NCI-H774 (cell line): ENCODE measurements around the gene RAMP2.
A peak's percentile ranks its signal among the peaks of the same experiment; 100 is the strongest.
"Not testable (repeated sequence)": the region's sequence is repeated elsewhere in the genome, so short reads cannot be mapped to it uniquely, and the experiment has no call there.

Source experiments
- DNase-seq: peaks from one replicate; lab custom pipeline; 2025; lab: John Stamatoyannopoulos, UW

RAMP2 gene

GRCh38 chr17:42760652-42761581 is at the start of gene RAMP2:
Gene RAMP2, plus strand, starts transcription at chr17:42761227. Its CDS starts 35 bp downstream, at chr17:42761262.
- DNase-seq = peak; percentile 10

GRCh38 chr17:42720996-42721583 is 39.9 kb upstream of the RAMP2 start:
- DNase-seq = peak; percentile 77

- no peak for DNase-seq
Observed at GRCh38 chr17:42723636-42724035, 37.4 kb upstream of the RAMP2 start.

- no peak for DNase-seq
Observed at GRCh38 chr17:42725143-42725542, 35.9 kb upstream of the RAMP2 start.

GRCh38 chr17:42740699-42741098 is 20.3 kb upstream of the RAMP2 start:
- DNase-seq = no peak

- DNase-seq = not testable (repeated sequence)
Observed at GRCh38 chr17:42742916-42743315, 18.1 kb upstream of the RAMP2 start.

GRCh38 chr17:42743595-42744282 is 17.3 kb upstream of the RAMP2 start:
- no peak for DNase-seq

- peak; percentile 91 for DNase-seq
Observed at GRCh38 chr17:42744283-42744805, 16.7 kb upstream of the RAMP2 start.

GRCh38 chr17:42744806-42745617 is 16.0 kb upstream of the RAMP2 start, which contains the start of gene EZH1:
Gene EZH1, minus strand, starts transcription at chr17:42745040. Its CDS starts 16,099 bp downstream, at chr17:42728941.
- DNase-seq = peak; percentile 98

GRCh38 chr17:42748202-42748907 is 12.7 kb upstream of the RAMP2 start:
- no peak for DNase-seq

- no peak for DNase-seq
Observed at GRCh38 chr17:42748908-42749798, 11.9 kb upstream of the RAMP2 start.

- no peak for DNase-seq
Observed at GRCh38 chr17:42750739-42751344, 10.2 kb upstream of the RAMP2 start.

GRCh38 chr17:42751628-42752027 is 9.4 kb upstream of the RAMP2 start:
- no peak for DNase-seq

GRCh38 chr17:42754782-42755181 is 6.2 kb upstream of the RAMP2 start:
- DNase-seq = no peak

- DNase-seq = no peak
Observed at GRCh38 chr17:42759982-42760651, 910 bp upstream of the RAMP2 start.

GRCh38 chr17:42761638-42762037 is 611 bp downstream of the RAMP2 start:
- DNase-seq = no peak

GRCh38 chr17:42766124-42766523 is 5.1 kb downstream of the RAMP2 start:
- no peak for DNase-seq

GRCh38 chr17:42767512-42767911 is 6.5 kb downstream of the RAMP2 start:
- no peak for DNase-seq

- DNase-seq = not testable (repeated sequence)
Observed at GRCh38 chr17:42768006-42768405, 7.0 kb downstream of the RAMP2 start.
